SK-N-SH (cell line): ENCODE measurements around the gene KIAA1549. TPM values are rescaled to one million over a fixed set of nuclear protein-coding genes. Genes with fewer than 3 reads are reported as not detected.

Experiments
- CTCF ChIA-PET: fragments of 300-600, 350-600 bp; formaldehyde crosslinking; extraction: SDS; loops from one replicate; lab custom pipeline; 2021; lab: Yijun Ruan, JAX
- POLR2A ChIA-PET: fragments of 350-600 bp; sonication (Branson Sonifier 250); formaldehyde crosslinking; extraction: SDS; loops from one replicate; lab custom pipeline; 2020; ENCODE audit warnings: antibody characterized with exemption, inconsistent platforms; lab: Yijun Ruan, JAX
- DNase-seq: peaks from one replicate; pipeline ENCODE4 v3.0.0; 2012
- H2AFZ ChIP-seq: fragments of 200-600 bp; sonication (generic); 2 replicates; pipeline ENCODE4 v1.8.1; 2016; ENCODE audit warnings: antibody characterized with exemption, mild to moderate bottlenecking, low read depth
- H3F3A ChIP-seq: fragments of 200-600 bp; sonication (generic); replicated peaks from 2 replicates; pipeline ENCODE3; 2016; ENCODE audit warnings: antibody characterized with exemption, mild to moderate bottlenecking; ENCODE audit not compliant: insufficient read depth
- H3K27ac ChIP-seq, 2 experiments: fragments of 200-500 bp in 1 of 2; fragments of 200-600 bp in 1 of 2; sonication (Bioruptor generic) in 1 of 2; sonication (generic), shearing (Covaris generic) in 1 of 2; 2 replicates each; pipeline versions ENCODE4 v1.5.1 to v1.6.1; 2014 to 2016; ENCODE audit warnings: low read depth in 2 of 2, inconsistent platforms in 1 of 2, low read length in 1 of 2, mild to moderate bottlenecking in 1 of 2, mixed read lengths in 1 of 2
- H3K27me3 ChIP-seq: fragments of 200-600 bp; sonication (generic), shearing (Covaris generic); 2 replicates; pipeline ENCODE4 v1.6.1; 2016; ENCODE audit warnings: mixed run types; ENCODE audit not compliant: insufficient read depth
- H3K36me3 ChIP-seq, 2 experiments: fragments of 200-500 bp in 1 of 2; fragments of 200-600 bp in 1 of 2; sonication (Bioruptor generic) in 1 of 2; sonication (generic) in 1 of 2; replicated peaks in 1 of 2; 2 replicates each; pipeline versions ENCODE3 to v1.5.1; 2014 to 2016; ENCODE audit warnings: low read length in 1 of 2, mild to moderate bottlenecking in 1 of 2; ENCODE audit not compliant: insufficient read depth in 2 of 2, control insufficient read depth in 1 of 2
- H3K4me1 ChIP-seq, 2 experiments: fragments of 200-500 bp in 1 of 2; fragments of 200-600 bp in 1 of 2; sonication (Bioruptor generic) in 1 of 2; sonication (generic), shearing (Covaris generic) in 1 of 2; 2 replicates each; pipeline versions ENCODE4 v1.5.1 to v1.6.1; 2014 to 2016; ENCODE audit warnings: low read depth in 1 of 2, low read length in 1 of 2, mixed run types in 1 of 2; ENCODE audit not compliant: insufficient read depth in 2 of 2, control insufficient read depth in 1 of 2
- H3K4me2 ChIP-seq: fragments of 200-600 bp; sonication (generic), shearing (Covaris generic); 2 replicates; pipeline ENCODE4 v1.6.1; 2017; ENCODE audit warnings: mixed run types
- H3K4me3 ChIP-seq, 2 experiments: fragments of 200-500 bp in 1 of 2; fragments of 200-600 bp in 1 of 2; sonication (Bioruptor generic) in 1 of 2; sonication (generic), shearing (Covaris generic) in 1 of 2; 2 replicates each; pipeline versions ENCODE4 v1.5.1 to v1.8.1; 2014 to 2016; ENCODE audit warnings: low read depth in 2 of 2, inconsistent platforms in 1 of 2, low read length in 1 of 2, mild to moderate bottlenecking in 1 of 2, mixed read lengths in 1 of 2, moderate library complexity in 1 of 2
- H3K79me2 ChIP-seq: fragments of 200-600 bp; sonication (generic); 2 replicates; pipeline ENCODE4 v1.8.1; 2017; ENCODE audit warnings: mild to moderate bottlenecking; ENCODE audit not compliant: insufficient read depth
- H3K9ac ChIP-seq: fragments of 200-600 bp; sonication (generic); 2 replicates; pipeline ENCODE4 v1.6.1; 2017; ENCODE audit warnings: mixed run types
- H3K9me2 ChIP-seq: fragments of 200-600 bp; sonication (generic); 2 replicates; pipeline ENCODE4 v1.6.1; 2017; ENCODE audit warnings: mixed run types
- H3K9me3 ChIP-seq: fragments of 200-600 bp; sonication (generic); 2 replicates; pipeline ENCODE4 v1.6.1; 2017; ENCODE audit warnings: mixed run types, mild to moderate bottlenecking, moderate library complexity
- H4K20me1 ChIP-seq: fragments of 200-600 bp; sonication (generic); 2 replicates; pipeline ENCODE4 v1.6.1; 2017; ENCODE audit warnings: mild to moderate bottlenecking, mixed run types; ENCODE audit not compliant: insufficient read depth
- EP300 ChIP-seq, 2 experiments: IDR thresholded peaks; 2 replicates each; pipeline versions ENCODE4 v1.4.0 to v1.6.1; 2012; ENCODE audit warnings: borderline replicate concordance in 1 of 2, low read depth in 1 of 2, low read length in 1 of 2
- GABPA ChIP-seq: IDR thresholded peaks from 2 replicates; pipeline ENCODE4 v1.4.0; 2012; ENCODE audit warnings: low read depth, mild to moderate bottlenecking
- JUND ChIP-seq: IDR thresholded peaks from 2 replicates; pipeline ENCODE4 v1.4.0; 2012
- MXI1 ChIP-seq: IDR thresholded peaks from 2 replicates; pipeline ENCODE4 v1.6.1; 2012; ENCODE audit warnings: mild to moderate bottlenecking, low read depth, low read length, improper control_type of control experiment
- NFIC ChIP-seq: IDR thresholded peaks from 2 replicates; pipeline ENCODE4 v1.4.0; 2012; ENCODE audit warnings: borderline replicate concordance
- POLR2AphosphoS5 ChIP-seq: IDR thresholded peaks from 2 replicates; pipeline ENCODE4 v1.6.1; 2012; ENCODE audit warnings: low read depth, low read length
- RAD21 ChIP-seq: IDR thresholded peaks from 2 replicates; pipeline ENCODE4 v1.6.1; 2012; ENCODE audit warnings: mild to moderate bottlenecking, low read length
- RFX5 ChIP-seq: IDR thresholded peaks from 2 replicates; pipeline ENCODE4 v1.6.1; 2012; ENCODE audit warnings: mild to moderate bottlenecking, improper control_type of control experiment, low read length
- SIN3A ChIP-seq: IDR thresholded peaks from 2 replicates; pipeline ENCODE4 v1.6.1; 2012; ENCODE audit warnings: low read depth, mild to moderate bottlenecking, low read length, moderate library complexity, borderline replicate concordance
- SMC3 ChIP-seq: IDR thresholded peaks from 2 replicates; pipeline ENCODE4 v1.6.1; 2012; ENCODE audit warnings: low read depth, low read length, improper control_type of control experiment
- TCF12 ChIP-seq: IDR thresholded peaks from 2 replicates; pipeline ENCODE4 v1.4.0; 2012
- TEAD4 ChIP-seq: IDR thresholded peaks from 2 replicates; pipeline ENCODE4 v1.4.0; 2012; ENCODE audit warnings: mild to moderate bottlenecking, borderline replicate concordance; ENCODE audit not compliant: insufficient read depth
- WGBS: methylation state at CpG from one replicate; pipeline ENCODE4 v1.1.6; 2017; ENCODE audit warnings: low lambda C conversion rate; 5-methylcytosine and 5-hydroxymethylcytosine counted together
- polyA plus RNA-seq, 3 experiments: library from polyadenylated mRNA; depleted of rRNA; stranded (reverse); fragments of >200 nt; gene quantifications; 2 replicates each; pipeline ENCODE4 v1.2.3, GENCODE V29; 2012
- TF ChIP-seq, protein P1 (sequence below): fragments of 200-600 bp; sonication (generic); IDR thresholded peaks from 2 replicates; pipeline ENCODE4 v1.6.1; 2017; ENCODE audit warnings: antibody characterized with exemption, mild to moderate bottlenecking, moderate library complexity
- TF ChIP-seq, protein P2 (sequence below): IDR thresholded peaks from 2 replicates; pipeline ENCODE4 v1.6.1; 2012; ENCODE audit warnings: mild to moderate bottlenecking, low read depth, low read length, moderate library complexity

Gene KIAA1549
- polyA plus RNA-seq, 1 of the 3 experiments (the other 2 are of a cell fraction) = 3.6 TPM

DNA sequence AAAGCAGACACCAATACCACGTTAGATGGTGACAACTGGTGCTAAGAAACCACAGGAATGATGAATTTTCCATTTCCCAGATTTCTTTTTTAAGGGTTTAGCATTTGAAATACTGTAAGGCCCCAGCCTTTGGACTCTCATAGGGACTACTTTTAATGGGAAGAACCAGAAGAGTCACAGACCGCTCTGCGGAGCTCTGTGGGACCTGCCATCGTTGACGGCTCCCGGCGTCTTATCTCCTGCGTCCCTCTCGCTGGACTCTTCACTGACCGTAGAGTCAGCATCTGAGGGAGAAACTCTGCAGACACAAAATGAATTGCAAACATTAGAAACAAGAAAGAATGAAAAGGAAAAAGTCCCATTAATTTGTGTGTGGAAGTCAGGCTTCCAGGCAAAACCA, 101.8 kb downstream of the KIAA1549 start:
- Histone ChIP-seq H3K79me2 (no peaks in the 10 kb centered on the region), H3K36me3 (peaks cover 7 to 32% of the 10 kb centered on the region in 2 experiments), H3F3A (peaks cover 28% of the 10 kb centered on the region), H2AFZ (no peak overlapping the region), H3K27me3 (no peaks in the 10 kb centered on the region), H3K9me2 (no peaks in the 10 kb centered on the region), H3K4me2 (no peak overlapping the region), H3K9ac (no peak overlapping the region), H3K4me1 (peaks cover 0 to 11% of the 10 kb centered on the region in 2 experiments; a peak in 2 of 4 replicates), H3K4me3 (no peak overlapping the region), H3K9me3 (no peaks in the 10 kb centered on the region), H3K27ac (no peak overlapping the region), H4K20me1 (0 out of 2 replicates have a peak, but pooled peaks cover 6% of the 10 kb centered on the region)
- ChIA-PET CTCF (interaction anchor here (0.8 to 4.5 kb wide), 5 partner anchors 11 to 196 kb away, joined by 4 to 16 read pairs (median 5); no protein-coding TSS in a partner anchor), POLR2A (no interaction called here)
- WGBS = 98% methylated on average over 10 of the region's 10 CpGs
- no peak for DNase-seq
- TF ChIP-seq NFIC (no peak), GABPA (no peak), MXI1 (no peak), JUND (no peak), SMC3 (no peak), EP300 (IDR thresholded peaks at IDR 0.05; ENCODE audit: borderline replicate concordance in 1 of 2, low read depth in 1 of 2, low read length in 1 of 2) (no peak), POLR2AphosphoS5 (no peak), SIN3A (no peak), RAD21 (no peak), RFX5 (no peak), TCF12 (no peak), TEAD4 (no peak)
- TF ChIP-seq, protein P1, sequence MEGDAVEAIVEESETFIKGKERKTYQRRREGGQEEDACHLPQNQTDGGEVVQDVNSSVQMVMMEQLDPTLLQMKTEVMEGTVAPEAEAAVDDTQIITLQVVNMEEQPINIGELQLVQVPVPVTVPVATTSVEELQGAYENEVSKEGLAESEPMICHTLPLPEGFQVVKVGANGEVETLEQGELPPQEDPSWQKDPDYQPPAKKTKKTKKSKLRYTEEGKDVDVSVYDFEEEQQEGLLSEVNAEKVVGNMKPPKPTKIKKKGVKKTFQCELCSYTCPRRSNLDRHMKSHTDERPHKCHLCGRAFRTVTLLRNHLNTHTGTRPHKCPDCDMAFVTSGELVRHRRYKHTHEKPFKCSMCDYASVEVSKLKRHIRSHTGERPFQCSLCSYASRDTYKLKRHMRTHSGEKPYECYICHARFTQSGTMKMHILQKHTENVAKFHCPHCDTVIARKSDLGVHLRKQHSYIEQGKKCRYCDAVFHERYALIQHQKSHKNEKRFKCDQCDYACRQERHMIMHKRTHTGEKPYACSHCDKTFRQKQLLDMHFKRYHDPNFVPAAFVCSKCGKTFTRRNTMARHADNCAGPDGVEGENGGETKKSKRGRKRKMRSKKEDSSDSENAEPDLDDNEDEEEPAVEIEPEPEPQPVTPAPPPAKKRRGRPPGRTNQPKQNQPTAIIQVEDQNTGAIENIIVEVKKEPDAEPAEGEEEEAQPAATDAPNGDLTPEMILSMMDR = no peak
- TF ChIP-seq, protein P2, sequence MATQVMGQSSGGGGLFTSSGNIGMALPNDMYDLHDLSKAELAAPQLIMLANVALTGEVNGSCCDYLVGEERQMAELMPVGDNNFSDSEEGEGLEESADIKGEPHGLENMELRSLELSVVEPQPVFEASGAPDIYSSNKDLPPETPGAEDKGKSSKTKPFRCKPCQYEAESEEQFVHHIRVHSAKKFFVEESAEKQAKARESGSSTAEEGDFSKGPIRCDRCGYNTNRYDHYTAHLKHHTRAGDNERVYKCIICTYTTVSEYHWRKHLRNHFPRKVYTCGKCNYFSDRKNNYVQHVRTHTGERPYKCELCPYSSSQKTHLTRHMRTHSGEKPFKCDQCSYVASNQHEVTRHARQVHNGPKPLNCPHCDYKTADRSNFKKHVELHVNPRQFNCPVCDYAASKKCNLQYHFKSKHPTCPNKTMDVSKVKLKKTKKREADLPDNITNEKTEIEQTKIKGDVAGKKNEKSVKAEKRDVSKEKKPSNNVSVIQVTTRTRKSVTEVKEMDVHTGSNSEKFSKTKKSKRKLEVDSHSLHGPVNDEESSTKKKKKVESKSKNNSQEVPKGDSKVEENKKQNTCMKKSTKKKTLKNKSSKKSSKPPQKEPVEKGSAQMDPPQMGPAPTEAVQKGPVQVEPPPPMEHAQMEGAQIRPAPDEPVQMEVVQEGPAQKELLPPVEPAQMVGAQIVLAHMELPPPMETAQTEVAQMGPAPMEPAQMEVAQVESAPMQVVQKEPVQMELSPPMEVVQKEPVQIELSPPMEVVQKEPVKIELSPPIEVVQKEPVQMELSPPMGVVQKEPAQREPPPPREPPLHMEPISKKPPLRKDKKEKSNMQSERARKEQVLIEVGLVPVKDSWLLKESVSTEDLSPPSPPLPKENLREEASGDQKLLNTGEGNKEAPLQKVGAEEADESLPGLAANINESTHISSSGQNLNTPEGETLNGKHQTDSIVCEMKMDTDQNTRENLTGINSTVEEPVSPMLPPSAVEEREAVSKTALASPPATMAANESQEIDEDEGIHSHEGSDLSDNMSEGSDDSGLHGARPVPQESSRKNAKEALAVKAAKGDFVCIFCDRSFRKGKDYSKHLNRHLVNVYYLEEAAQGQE = no peak
